Stimulated activated CD8-positive, alpha-beta memory T cell treated with anti-CD3 and anti-CD28 coated beads, Interleukin-12 subunit alpha, Interleukin-12 subunit beta, amount 100 ng/mL, for 1 hour (primary cell): Measurements from ENCODE around the gene ITSN1.

Experiments
- DNase-seq: peaks from one replicate; pipeline ENCODE4 v3.0.0-alpha.2; 2020; ENCODE audit warnings: low read depth

ITSN1 gene

DNA sequence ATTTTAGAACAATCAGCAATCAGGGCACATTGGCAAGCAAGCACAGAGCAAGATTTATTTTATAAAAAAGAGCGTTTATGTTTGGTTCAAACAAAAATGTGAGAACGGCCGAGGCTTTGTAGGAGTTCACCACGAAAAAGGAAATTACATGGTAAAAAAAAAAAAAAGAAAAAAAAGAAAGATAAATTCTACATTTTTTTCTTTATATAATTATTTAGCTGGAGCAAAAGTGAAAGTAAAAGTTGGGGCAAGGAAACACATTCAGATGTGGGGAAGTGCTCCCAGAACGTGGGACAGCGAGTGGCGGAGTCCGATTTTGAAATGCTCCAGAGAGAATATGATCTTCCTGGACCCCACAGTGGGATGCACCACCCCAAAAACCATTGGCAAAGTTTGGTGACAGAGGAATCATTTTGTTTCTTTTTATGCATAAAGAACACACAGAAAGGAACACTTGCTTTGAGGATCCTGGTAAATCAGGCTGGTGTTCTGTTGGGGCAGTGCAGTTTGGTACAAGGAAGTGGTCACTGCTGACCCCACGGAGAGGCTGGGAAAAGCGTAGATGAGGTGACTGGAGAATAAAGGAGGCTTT is 289.6 kb downstream of the ITSN1 start:
- DNase-seq = no peak

DNA sequence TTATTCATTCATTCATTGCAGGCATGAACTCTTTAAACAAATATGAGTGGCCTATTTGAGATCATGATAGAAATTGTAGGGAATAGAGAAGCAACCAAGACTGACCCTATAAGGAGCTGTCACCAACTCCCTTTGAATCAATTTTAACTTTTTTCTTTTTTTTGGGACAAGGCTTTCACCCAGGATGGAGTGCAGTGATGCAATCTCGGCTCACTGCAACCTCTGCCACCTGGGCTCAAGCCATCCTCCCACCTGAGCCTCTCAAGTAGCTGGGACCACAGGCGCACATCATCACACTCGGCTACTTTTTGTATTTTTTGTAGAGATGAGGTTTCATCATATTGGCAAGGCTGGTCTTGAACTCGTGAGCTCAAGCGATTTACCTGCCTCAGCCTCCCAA is 290.4 kb downstream of the ITSN1 start:
- no peak for DNase-seq

DNA sequence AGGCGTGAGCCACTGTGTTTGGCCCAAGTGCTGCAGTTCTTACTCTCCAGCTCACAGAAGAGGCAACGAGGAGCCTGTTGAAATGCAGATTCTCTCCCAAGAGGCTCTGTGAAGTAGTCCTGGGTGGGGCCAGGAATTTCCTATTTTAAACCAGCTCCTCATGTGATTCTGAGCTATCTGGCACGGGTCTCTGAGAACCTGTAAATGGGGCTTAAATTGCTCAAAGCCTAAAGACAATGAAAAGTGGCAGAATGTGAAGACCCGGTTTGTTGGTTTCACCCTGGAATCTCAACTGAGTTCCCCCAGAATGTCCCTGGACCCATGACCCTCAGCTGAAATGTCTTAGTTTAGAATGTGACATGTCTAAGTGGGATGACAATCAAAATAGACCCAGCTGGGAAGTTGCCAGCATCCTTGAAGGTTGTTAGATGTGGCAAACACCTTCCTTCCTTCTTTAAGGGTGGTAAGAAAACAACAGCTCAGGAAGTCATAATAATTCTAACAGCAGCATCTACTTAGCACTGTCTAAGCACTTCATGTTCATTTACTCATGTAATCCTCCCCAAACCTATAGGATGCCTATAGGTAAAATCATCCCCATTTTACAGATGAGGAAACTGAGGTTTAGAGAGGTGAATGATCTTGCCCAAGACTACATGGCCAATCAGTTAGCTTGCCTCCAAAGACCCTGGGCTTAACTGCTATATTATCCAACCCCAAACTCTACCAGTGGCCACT is 294.2 kb downstream of the ITSN1 start:
- no peak for DNase-seq

DNA sequence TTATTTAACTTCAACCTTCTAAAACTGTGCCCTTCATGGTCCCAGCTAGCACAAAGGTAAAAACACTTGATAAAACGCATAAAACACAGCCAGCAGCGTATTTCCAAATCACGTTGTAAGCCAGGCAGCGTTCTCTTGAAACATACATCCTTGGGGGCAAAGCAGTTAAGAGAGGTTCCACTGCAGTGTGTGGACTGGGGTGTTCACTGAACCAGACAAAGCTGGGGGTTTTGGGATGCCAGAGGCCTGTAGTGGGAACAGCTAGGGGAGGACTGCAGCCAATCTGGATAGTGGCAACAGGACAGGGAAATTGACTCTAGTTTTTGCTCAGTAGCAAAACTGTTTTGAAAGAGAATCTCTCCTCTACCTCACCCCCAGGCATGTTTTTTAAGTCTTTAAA is 294.8 kb downstream of the ITSN1 start:
- DNase-seq = no peak

DNA sequence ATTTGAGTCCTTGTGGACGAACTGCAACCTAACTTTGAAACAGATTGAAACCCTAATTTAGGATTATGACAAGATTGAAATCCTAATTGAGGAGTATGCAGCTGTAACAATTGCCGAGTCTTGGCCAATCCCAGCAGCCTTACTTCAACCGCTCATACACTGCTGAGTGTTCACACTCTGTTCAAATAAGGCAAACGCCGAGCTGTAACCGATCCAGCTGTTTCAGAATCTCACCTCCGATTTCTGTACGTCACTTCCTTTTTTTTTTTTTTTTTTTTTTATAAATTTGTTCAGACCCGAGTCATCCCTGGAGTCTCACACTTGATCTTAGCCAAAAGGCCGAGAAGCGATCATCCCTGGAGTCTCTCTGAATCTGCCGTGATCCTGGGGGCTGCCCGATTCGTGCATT is 295.6 kb downstream of the ITSN1 start:
- DNase-seq = no peak

DNA sequence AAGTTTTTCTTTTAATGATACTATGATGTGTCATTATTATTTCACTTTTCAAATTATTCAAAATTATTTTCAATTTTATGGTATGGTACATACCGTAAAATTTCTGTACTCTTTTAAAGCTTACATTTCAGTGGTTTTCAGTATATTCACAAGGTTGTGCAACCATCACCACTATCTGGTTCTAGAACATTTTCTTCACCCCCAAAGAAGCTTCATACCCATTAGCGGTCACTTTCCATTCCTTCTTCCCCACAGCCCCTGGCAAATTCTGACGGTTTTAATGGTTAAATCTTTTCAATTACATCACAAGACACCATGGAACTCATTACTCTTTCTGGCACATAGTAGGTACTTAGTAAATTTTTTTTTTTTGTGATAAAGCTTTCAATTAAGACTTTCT is 296.1 kb downstream of the ITSN1 start:
- DNase-seq = no peak

DNA sequence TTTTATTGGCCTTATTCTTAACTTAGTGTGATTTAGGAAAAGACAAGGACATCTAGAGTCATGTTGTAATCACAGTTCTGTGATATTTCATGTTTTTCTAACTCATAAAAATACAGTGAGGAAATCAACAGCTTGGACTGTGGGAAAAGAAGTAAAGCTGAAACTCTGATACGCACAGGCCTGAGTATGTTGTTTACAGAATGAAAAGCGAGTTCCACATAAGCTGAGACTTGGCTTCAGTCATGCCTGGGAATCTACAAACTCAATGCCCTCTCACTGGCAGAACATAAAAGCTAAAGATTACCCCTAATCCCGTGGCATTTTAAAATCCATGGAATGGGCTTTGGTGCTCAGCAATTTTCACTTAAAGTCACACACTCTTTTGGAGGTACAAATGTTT is 296.9 kb downstream of the ITSN1 start:
- no peak for DNase-seq

DNA sequence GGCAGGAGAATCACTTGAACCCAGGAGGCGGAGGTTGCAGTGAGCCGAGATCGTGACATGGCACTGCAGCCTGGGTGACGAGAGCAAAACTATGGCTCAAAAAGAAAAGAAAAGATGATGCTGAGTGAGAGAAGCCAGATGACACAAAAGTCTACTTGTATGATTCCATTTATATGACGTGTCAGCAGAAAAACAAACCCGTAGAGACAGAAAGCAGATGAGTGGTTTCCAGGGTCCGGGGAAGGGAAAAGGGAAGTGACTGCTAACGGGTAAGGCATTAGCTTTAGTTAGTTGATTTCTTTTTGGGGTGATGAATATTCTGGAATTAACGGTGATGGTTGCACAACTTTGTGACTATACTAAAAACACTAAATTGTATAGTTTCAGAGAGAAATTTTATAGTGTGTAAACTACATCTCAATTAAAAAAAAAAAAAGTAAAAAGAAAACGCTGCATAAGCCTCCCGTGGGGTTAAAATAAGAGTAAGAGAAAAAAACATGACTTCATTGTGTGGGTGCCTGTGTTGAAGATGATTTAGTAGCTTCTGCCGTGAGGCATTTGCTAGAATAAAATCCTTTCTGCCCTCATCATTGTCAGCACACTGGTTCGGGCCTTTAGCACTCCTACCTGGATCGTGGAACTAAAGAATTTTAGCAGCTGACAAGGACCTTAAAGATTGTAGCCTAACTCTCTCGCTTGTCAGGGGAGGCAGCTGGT is 298.0 kb downstream of the ITSN1 start:
- no peak for DNase-seq

DNA sequence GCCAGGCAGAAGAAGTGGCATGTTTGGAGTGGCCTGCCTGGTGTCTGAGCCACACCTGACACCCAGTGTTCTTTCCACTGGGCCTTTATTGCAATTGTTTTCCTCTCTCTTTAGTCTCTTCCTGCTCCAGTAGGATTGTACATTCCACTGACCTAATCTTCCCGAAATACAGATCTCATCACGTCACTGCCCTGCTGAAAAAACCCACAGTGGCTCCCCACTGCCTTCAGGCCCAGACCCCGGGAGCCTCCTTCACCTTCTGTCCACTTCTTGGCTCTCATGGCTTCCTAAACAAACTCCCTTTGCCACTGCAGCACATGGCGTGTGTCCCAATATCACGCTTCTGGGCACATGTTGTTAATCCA is 298.6 kb downstream of the ITSN1 start:
- DNase-seq = no peak

DNA sequence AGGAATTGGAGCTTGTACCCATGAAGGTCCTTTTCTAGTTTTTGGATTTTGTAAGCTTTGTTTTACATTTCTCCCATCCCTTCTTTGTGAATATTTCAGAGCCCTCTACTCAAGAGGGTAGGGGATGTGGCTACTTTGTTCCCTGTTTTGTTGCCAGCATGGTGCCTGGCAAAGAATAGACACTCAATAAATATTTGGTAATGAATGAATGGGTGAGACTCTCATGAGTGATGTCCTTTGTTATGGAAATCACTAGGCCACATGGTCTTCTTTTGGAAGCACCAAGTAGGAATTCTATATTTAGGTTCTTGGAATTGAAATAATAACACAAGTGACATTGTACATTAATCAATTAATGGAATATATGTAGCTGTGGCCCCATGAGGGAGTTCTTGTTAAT is 300.1 kb downstream of the ITSN1 start:
- DNase-seq = no peak

DNA sequence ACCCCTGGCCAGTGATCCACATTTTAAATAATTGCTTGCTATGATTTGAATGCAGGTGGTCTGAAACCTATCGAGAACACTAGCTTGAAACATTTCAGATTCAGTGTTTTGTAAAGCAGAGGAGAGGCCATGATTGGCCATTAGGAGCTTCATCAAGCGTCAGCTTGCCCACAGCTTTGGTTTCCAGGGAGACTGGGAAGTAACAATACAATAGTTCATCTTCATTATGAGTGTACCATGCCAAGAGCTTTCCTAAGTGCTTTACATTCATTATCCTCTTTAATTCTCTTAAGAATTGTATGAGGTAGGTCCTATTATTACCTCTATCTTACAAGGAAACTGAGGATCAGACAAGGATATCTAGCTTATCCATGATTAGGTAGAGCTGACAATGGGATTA is 301.0 kb downstream of the ITSN1 start:
- no peak for DNase-seq

DNA sequence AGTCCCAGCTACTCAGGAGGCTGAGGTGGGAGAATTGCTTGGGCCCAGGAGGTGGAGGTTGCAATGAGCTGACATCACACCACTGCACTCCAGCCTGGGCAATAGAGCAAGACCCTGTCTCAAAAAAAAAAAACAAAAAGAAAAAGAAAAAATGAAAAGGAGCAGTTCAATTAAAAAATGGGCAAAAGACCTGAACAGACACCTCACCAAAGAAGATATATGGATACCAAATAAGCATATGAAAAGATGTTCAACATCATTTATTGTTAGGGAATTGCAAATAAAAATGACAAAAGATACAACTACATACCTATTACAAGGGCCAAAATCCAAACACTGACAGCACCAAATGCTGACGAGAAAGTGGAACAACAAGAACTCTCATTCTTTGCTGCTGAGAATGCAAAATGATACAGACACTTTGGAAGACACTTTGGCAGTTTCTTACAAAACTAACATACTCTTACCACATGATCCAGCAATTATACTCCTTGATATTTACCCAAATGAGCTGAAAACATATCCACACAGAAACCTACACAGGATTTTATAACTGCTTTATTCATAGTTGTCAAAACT is 302.0 kb downstream of the ITSN1 start:
- no peak for DNase-seq

DNA sequence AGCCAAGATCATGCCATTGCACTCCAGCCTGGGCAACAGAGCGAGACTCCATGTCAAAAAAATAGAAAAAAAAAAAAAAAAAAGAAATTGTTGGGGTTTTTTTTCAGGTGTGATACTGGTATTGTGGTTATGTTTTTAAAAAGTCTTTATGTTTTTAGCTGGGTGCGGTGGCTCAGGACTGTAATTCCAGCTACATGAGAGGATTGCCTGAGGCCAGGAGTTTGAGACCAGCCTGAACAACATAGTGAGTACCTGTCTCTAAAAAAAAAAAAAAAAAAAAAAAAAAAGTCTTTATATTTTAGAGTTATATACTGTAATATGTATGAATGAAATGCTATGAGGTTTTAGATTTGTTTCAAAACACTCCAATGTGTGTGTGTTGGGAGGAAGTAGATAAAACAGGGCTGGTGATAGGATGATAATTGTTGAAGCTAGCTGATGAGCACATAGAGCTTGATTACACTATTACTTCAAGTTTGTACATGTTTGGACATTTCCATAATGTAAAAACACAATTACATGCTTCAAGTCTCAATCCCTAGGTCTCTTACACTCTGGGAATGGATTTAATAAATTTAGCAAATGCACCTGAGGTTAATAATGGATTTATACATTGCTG is 303.5 kb downstream of the ITSN1 start:
- no peak for DNase-seq

DNA sequence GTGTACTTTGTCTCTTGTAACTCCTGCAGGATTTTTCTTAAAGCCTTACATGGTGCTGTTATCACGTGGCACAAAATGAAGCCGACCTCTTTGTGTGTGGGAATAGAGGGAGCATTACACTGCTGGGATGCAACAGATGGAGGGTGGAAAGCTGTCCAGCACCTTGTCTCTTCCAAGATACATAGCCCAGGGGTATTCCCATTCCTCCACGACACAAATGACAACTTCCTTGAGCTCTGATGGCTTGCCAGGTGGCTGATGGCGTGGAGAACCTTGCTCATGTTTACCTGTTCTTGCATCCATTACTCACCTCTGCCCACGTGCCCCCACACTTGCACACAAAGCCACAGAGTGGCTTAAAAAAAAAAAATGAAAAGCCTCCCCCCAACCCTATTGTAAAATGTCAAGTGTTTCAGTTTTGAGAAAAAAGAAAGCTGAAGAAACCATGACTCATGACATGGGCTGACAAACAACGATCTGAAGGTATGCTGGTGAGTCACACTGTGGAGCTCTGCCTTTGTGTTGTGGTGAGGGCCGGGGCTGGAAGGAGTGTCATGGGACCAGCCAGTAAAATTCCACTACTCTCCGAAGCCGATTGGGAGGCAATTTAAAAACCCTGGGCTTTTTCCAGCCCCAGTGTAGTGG is 305.3 kb downstream of the ITSN1 start:
- DNase-seq = peak; percentile 75

DNA sequence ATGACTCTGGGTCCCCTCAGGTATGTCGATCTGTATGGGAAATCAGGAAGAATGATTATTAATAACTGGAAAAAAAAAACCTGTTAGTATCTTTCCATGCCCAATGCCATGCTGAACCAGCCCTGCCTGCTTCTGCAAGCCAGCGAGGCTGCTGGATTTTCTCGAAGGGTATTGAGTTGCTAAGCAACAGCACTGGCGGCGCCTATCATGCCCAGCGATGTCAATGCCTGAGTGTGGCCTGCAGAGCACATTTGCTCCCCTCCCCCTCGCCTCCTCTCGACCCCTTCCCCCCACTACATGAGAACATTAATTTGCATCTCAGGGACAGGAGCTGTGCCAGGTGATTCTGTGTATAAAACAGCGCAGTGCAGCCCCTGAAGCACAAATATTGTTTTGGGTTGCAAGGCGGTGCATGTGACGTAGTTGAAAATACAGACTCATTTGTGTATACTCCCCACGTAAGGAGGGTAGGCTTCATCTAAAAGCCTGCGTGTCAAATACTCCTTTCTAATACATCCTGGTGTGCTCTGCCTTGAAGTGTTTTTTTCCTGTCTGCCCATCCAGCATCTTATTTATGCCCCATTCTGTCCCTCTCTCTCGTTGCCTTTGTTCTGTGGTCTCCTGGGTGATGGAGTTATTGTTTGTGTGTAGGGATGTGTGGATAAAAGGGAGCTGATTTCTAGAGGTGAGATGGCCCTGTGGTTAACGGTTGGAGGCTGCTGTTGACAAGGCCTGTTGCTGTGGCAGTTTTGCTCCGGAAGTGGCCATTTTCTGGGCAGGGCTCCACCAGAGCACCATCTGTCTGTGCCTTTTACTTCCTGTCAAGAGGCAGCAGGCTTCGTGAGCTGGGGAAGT is 306.0 kb downstream of the ITSN1 start:
- DNase-seq = peak; percentile 73

DNA sequence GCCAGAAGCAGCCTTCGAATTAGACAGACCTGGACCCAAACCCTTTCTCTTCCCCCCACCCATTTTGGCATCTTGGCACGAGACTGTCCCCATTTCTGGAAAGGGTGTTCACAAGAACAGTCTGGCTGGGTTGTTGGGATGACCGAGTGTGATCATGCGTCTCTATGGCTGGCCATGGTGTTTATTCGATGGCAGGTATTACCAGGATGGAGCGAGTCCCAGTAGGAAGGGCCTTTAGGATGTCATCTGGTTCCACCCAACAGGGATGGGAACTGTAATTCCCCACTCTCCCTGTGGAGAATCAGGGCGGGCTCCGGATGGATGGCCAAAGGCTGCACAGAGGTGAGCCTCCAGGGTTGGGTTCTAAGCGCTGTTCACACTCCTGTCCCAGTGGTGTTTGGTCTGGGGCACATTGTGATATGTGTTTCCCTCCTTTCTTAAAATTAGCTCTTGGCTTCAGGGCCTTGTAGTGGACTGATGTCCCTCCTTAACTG is 306.7 kb downstream of the ITSN1 start:
- DNase-seq = no peak
